DOHH2 (cell line): ENCODE measurements around the gene PSD4.

ENCODE experiments used
- CTCF ChIP-seq: fragments of 200-600 bp; sonication (generic); IDR thresholded peaks from one replicate; pipeline ENCODE4 v1.5.1; 2014; ENCODE audit warnings: antibody characterized with exemption, mild to moderate bottlenecking, low read depth, low read length; ENCODE audit not compliant: poor library complexity, severe bottlenecking
- EZH2phosphoT487 ChIP-seq: fragments of 200-600 bp; sonication (generic); IDR thresholded peaks from 2 replicates; pipeline ENCODE4 v1.6.1; 2017; ENCODE audit warnings: borderline replicate concordance, mild to moderate bottlenecking, antibody characterized with exemption, low read length, moderate library complexity, mixed read lengths

- TF ChIP-seq CTCF (no peak), EZH2phosphoT487 (no peak)
Measured at GRCh38 chr2:113203217-113203530, 29.4 kb downstream of the PSD4 start.
